Ovary (tissue), 9 donors: Measurements from ENCODE around the gene C3orf80. TPM values are rescaled to one million over a fixed set of nuclear protein-coding genes. Genes with fewer than 3 reads are reported as not detected.
A peak's percentile ranks its signal among the peaks of the same experiment; 100 is the strongest.
"Not testable (repeated sequence)": the region's sequence is repeated elsewhere in the genome, so short reads cannot be mapped to it uniquely, and the experiment has no call there.

Experiments
- DNase-seq, 5 donors: peaks; one replicate each; pipeline ENCODE4 v3.0.0-alpha.2; 2019 to 2020
- H3K27ac ChIP-seq, 2 donors: fragments of 200-600 bp; one replicate each; pipeline versions ENCODE4 v1.5.1 to v1.8.0; 2019 to 2022
- H3K27me3 ChIP-seq: fragments of 200-600 bp; one replicate; pipeline ENCODE4 v1.8.0; 2022
- H3K36me3 ChIP-seq: fragments of 200-600 bp; sonication (generic); one replicate; pipeline ENCODE4 v1.5.1; 2019
- H3K4me1 ChIP-seq: one replicate; pipeline ENCODE4 v1.8.1; 2013; ENCODE audit warnings: mild to moderate bottlenecking, moderate library complexity; ENCODE audit not compliant: insufficient read depth
- H3K4me3 ChIP-seq: fragments of 200-600 bp; sonication (generic); one replicate; pipeline ENCODE4 v1.5.1; 2017
- H3K9me3 ChIP-seq, 2 donors: fragments of 200-600 bp in 1 of 2; sonication (generic) in 1 of 2; one replicate each; pipeline versions ENCODE4 v1.5.1 to v1.8.1; 2013 to 2019; ENCODE audit warnings: mild to moderate bottlenecking in 1 of 2, moderate library complexity in 1 of 2
- EP300 ChIP-seq: sonication (generic); formaldehyde crosslinking; IDR thresholded peaks from one replicate; pipeline ENCODE4 v1.6.1; 2017; ENCODE audit warnings: antibody characterized with exemption
- POLR2A ChIP-seq: fragments of 450-650 bp; IDR thresholded peaks from one replicate; pipeline ENCODE4 v1.6.1; 2017; ENCODE audit warnings: antibody characterized with exemption, mild to moderate bottlenecking, moderate library complexity
- WGBS, 3 donors: extraction: QIAGEN DNeasy Blood & Tissue Kit in 1 of 3; methylation state at CpG; one replicate each; pipeline versions ENCODE4 v1.1.5 to v1.1.7; 2013 to 2017; 5-methylcytosine and 5-hydroxymethylcytosine counted together
- intact Hi-C, 4 donors: fragments of 100-400 bp; cut with DNase I; formaldehyde crosslinking; loops; one replicate each; pipeline versions ENCODE4 v1.11.0 to v1.15.1; 2022 to 2023
- polyA plus RNA-seq, 2 donors: library from polyadenylated mRNA; stranded (reverse); fragments of 200-250 nt in 1 of 2; fragments of 350-450 nt in 1 of 2; fragmentation: Illumina TruSeq in 1 of 2; extraction: RNeasy Lipid Tissue Mini Kit (QIAGEN cat#74804) in 1 of 2; gene quantifications; one replicate each; pipeline ENCODE4 v1.2.3, GENCODE V29; 2013 to 2014
- total RNA-seq, 7 donors: library from RNA; depleted of rRNA in 2 of 7; stranded (reverse); fragments of >200 nt in 2 of 7; fragmentation: NEBNext Ultra II Directional in 3 of 7; extraction: Animal tissue kit (Norgen Biotek cat#: 25700) in 3 of 7; gene quantifications; one replicate each; pipeline versions ENCODE4 v1.1.0 to v1.2.4, GENCODE V29; 2016 to 2023
- TF ChIP-seq, protein P1 (sequence below), 3 donors: fragments of 450-650 bp in 2 of 3; fragments of 200-600 bp in 1 of 3; IDR thresholded peaks; one replicate each; pipeline versions ENCODE4 v1.5.1 to v1.8.0; 2016 to 2022; ENCODE audit warnings: antibody characterized with exemption in 3 of 3, mild to moderate bottlenecking in 1 of 3
- donor health status: DM: no; HTN: no; CAD: no; lungs with moderate emphysema.
- donor health status: DM: no; HTN: no; CAD: no.
- donor health status: Bipolar disorder and iron deficiency.
- donor health status: DM: yes; HTN: yes; CAD: no.
- donor health status: DM: no; HTN: no; CAD: no.
- donor health status: DM: yes; HTN: yes; CAD: no.

Gene C3orf80
- total and polyA plus RNA-seq, 9 donors, result 0.15 to 0.43 (median 0.32) TPM; not detected in 2

DNA sequence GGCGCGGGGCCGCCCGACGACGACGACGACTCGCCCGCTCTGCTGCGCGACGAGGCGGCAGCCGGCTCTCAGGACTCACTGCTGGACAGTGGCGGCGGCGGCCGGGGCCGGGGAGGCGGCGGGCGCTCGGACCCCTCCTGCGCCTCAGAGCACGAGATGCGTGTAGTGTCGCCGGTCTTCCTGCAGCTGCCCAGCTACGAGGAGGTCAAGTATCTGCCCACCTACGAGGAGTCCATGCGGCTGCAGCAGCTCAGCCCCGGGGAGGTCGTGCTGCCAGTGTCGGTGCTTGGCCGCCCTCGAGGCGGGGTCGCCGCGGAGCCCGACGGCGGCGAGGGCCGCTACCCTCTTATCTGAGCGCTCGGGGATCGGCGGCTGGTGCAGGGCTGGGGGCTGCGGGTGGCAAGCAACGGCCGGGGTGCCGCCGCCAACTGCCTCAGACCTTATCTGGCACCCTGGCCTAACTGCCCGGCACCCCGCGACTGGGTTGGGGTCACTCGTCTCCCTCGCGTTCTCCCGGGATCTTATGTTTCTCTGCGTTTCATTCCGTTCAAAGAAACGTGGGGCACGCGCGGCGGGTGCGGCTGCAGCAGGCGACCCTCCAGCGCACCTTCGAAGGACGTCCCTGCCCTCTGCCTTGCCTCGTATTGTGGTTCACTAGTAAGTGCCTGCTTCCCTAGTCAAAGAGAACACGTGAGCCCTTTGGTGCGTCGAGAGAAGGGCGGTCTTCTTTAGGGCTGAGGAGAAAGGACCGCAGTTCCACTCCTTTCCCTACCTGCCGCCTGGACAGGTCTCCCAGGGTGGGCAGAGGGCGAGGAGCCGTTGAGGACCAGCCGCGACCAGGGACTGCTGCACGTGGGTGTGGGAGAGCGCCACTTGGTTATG lies 1.0 kb downstream of the C3orf80 start:
- H3K9me3 ChIP-seq, result no peaks in the 10 kb centered on the region
- 2 to 6% (median 2%) methylated on average over 48 to 87 of the region's 87 CpGs for WGBS, 3 donors
- TF ChIP-seq EP300 (no peak), POLR2A (no peak)
- TF ChIP-seq, protein P1, sequence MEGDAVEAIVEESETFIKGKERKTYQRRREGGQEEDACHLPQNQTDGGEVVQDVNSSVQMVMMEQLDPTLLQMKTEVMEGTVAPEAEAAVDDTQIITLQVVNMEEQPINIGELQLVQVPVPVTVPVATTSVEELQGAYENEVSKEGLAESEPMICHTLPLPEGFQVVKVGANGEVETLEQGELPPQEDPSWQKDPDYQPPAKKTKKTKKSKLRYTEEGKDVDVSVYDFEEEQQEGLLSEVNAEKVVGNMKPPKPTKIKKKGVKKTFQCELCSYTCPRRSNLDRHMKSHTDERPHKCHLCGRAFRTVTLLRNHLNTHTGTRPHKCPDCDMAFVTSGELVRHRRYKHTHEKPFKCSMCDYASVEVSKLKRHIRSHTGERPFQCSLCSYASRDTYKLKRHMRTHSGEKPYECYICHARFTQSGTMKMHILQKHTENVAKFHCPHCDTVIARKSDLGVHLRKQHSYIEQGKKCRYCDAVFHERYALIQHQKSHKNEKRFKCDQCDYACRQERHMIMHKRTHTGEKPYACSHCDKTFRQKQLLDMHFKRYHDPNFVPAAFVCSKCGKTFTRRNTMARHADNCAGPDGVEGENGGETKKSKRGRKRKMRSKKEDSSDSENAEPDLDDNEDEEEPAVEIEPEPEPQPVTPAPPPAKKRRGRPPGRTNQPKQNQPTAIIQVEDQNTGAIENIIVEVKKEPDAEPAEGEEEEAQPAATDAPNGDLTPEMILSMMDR (IDR thresholded peaks at IDR 0.05), result no peak
- peak overlapping the region; percentile 43 for H3K4me3 ChIP-seq
- peaks cover 3% of the 10 kb centered on the region for H3K27me3 ChIP-seq
- no peaks in the 10 kb centered on the region for H3K36me3 ChIP-seq
- DNase-seq, result no peak
- intact Hi-C loops, result no loop called here
- no peak overlapping the region for H3K27ac ChIP-seq
- peaks cover 6% of the 10 kb centered on the region for H3K4me1 ChIP-seq

DNA sequence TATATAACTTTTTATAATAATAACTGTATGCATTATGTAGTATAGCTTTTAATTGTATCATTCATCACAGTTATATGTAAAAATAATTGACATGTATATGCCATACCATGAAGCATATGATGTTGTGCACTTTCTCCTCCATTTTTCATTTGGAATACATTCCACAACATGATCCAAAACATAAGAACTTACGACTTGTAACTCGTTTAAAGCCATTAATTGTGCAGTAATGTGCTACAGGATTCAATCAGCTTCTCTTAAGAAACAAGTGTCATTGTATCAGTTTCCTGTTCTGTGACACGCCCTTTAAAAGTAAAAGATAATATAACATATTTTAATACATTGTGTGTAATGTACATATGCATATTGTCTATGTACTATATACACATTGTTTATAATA lies 2.2 kb downstream of the C3orf80 start:
- no peak overlapping the region for H3K27ac ChIP-seq
- WGBS, 3 donors, result 74 to 82% (median 80%) methylated on average over 3 of the region's 3 CpGs

DNA sequence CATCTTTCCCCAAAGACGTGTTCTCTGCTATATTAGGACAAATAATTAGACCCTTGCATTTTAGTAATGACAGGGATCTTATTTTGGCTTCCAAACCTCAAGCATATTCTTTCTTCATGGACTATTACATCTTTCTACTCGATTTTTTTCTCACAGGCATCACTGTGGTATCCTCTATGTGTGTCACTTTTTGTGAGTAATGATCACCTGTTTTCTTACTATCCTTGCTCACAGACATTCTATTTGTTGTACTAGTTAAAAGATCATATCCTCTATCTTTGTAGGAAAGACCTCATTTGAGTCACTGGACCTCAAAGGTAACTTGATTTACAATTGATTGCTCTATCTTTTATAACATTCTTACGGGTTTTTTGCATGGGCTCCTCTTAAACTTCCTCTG lies 6.8 kb downstream of the C3orf80 start:
- intact Hi-C loops, result no loop called here
- TF ChIP-seq, protein P1 (IDR thresholded peaks at IDR 0.05), result no peak
- TF ChIP-seq EP300, result no peak
- no peak for TF ChIP-seq POLR2A
- Histone ChIP-seq H3K27me3 (peaks cover 3% of the 10 kb centered on the region), H3K9me3 (no peaks in the 10 kb centered on the region), H3K27ac (no peak overlapping the region), H3K36me3 (no peaks in the 10 kb centered on the region), H3K4me1 (no peaks in the 10 kb centered on the region), H3K4me3 (no peak overlapping the region)
- no peak for DNase-seq
- WGBS, 3 donors, result 75 to 77% (median 77%) methylated on average over 3 of the region's 3 CpGs

More for the DNA sequence above, 2.2 kb downstream of the C3orf80 start:
- H3K36me3 ChIP-seq, result no peaks in the 10 kb centered on the region
- TF ChIP-seq EP300 (no peak), POLR2A (no peak)
- TF ChIP-seq, protein P1 (IDR thresholded peaks at IDR 0.05), result no peak
- intact Hi-C loops, result no loop called here
- H3K27me3 ChIP-seq, result peaks cover 3% of the 10 kb centered on the region
- DNase-seq, result no peak
- no peak overlapping the region for H3K4me3 ChIP-seq
- peaks cover 6% of the 10 kb centered on the region for H3K4me1 ChIP-seq
- H3K9me3 ChIP-seq, result no peaks in the 10 kb centered on the region

DNA sequence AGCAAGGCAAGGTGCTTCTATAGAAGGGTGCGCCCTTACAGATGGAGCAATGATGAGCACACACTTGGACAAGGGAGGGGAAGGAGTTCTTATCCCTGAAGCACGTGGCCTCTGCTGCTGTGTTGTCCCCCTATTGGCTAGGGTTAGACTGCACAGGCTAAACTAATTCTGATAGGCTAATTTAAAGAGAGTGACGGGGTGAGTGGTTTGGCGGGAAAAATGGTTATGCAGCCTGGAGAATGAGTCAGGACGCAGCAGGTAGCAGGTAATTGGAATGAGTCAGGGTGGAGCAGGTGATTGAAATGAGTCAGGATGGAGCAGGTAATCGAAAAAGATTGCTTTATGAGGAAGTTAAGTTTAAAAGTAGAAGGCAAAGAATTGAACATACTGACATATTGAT lies 15.5 kb downstream of the C3orf80 start:
- H3K4me3 ChIP-seq, H3K27me3 ChIP-seq, DNase-seq, H3K4me1 ChIP-seq, H3K36me3 ChIP-seq, H3K9me3 ChIP-seq, H3K27ac ChIP-seq, intact Hi-C loops: not testable (repeated sequence)
- 86 to 89% (median 89%) methylated on average over 6 of the region's 6 CpGs for WGBS, 3 donors

DNA sequence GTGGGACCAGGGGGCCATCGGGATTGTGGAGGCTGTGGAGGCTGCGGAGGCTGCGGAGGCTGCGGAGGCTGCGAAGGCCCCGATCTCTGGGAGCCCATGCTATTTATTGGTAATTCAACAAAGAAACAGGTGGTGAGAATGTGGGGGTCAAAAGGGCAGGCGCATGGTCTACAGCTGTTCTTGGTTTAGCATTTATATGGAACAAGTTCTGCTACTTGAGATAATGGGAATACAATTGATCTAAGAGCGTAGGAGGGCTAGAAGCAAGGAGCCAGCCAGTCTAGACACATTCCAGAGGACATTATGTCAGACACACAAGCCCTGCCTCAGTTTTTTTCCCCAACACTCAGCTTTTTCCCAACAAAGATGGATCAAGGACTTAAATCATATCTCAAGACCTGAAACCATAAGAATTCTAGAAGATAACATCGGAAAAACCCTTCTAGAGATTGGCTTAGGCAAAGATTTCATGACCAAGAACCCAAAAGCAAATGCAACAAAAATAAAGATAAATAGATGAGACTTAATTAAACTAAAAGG lies 20.1 kb downstream of the C3orf80 start:
- Histone ChIP-seq H3K9me3 (no peaks in the 10 kb centered on the region), H3K36me3 (no peaks in the 10 kb centered on the region), H3K27me3 (no peaks in the 10 kb centered on the region), H3K27ac (no peak overlapping the region), H3K4me3 (no peak overlapping the region), H3K4me1 (no peaks in the 10 kb centered on the region)
- no peak for DNase-seq
- intact Hi-C loops, result no loop called here
- TF ChIP-seq EP300 (no peak), POLR2A (no peak)
- TF ChIP-seq, protein P1 (IDR thresholded peaks at IDR 0.05), result no peak
- WGBS, 3 donors, result 93 to 96% (median 95%) methylated on average over 9 of the region's 9 CpGs
